Natural killer cell (primary cell): ENCODE measurements around the gene AKAP6. TPM values are rescaled to one million over a fixed set of nuclear protein-coding genes. Genes with fewer than 3 reads are reported as not detected.

Experiments
- ATAC-seq, 3 donors: fragments of 150-1000 bp in 2 of 3; fragments of 200-7000 bp in 1 of 3; cut with Tn5 transposase; 1 replicate in 1 of 3; 2 replicates in 2 of 3; pipeline ENCODE4 v1.10.0; 2021; ENCODE audit warnings: mild to moderate bottlenecking in 2 of 3, moderate library complexity in 2 of 3
- DNase-seq, 2 donors: peaks; one replicate each; pipeline versions ENCODE4 v3.0.0 to v3.0.0-alpha.2; 2013 to 2021; ENCODE audit warnings: mixed read lengths in 1 of 2
- H3K27ac ChIP-seq: one replicate; pipeline ENCODE4 v1.5.1; 2013; ENCODE audit warnings: mild to moderate bottlenecking, low read length
- H3K27me3 ChIP-seq: one replicate; pipeline ENCODE4 v1.6.1; 2013; ENCODE audit warnings: low read length; ENCODE audit not compliant: control insufficient read depth, insufficient read depth
- H3K36me3 ChIP-seq: one replicate; pipeline ENCODE4 v1.6.1; 2013; ENCODE audit warnings: low read length; ENCODE audit not compliant: control insufficient read depth, insufficient read depth
- H3K4me1 ChIP-seq: one replicate; pipeline ENCODE4 v1.6.1; 2013; ENCODE audit warnings: low read length; ENCODE audit not compliant: control insufficient read depth, insufficient read depth
- H3K4me3 ChIP-seq: one replicate; pipeline ENCODE4 v1.5.1; 2013; ENCODE audit warnings: low read length
- H3K9me3 ChIP-seq: one replicate; pipeline ENCODE4 v1.6.1; 2013; ENCODE audit warnings: low read length; ENCODE audit not compliant: control insufficient read depth, insufficient read depth
- H3K27ac Mint-ChIP-seq, 2 donors: one replicate each; pipeline ENCODE4 v1.8.0; 2022; ENCODE audit warnings: mild to moderate bottlenecking in 2 of 2, mixed read lengths in 2 of 2, moderate library complexity in 1 of 2
- H3K27me3 Mint-ChIP-seq, 2 donors: one replicate each; pipeline ENCODE4 v1.8.0; 2022; ENCODE audit warnings: low read depth in 2 of 2, mixed read lengths in 2 of 2
- H3K36me3 Mint-ChIP-seq: one replicate; pipeline ENCODE4 v1.8.0; 2022; ENCODE audit warnings: mixed read lengths
- H3K4me1 Mint-ChIP-seq, 2 donors: one replicate each; pipeline ENCODE4 v1.8.0; 2022; ENCODE audit warnings: mixed read lengths in 2 of 2
- H3K4me3 Mint-ChIP-seq: one replicate; pipeline ENCODE4 v1.8.0; 2022; ENCODE audit warnings: mild to moderate bottlenecking, moderate library complexity, mixed read lengths
- H3K9me3 Mint-ChIP-seq, 2 donors: one replicate each; pipeline ENCODE4 v1.8.0; 2022; ENCODE audit warnings: mixed read lengths in 2 of 2
- CTCF ChIP-seq: fragments of 200-600 bp; IDR thresholded peaks from one replicate; pipeline ENCODE4 v1.8.0; 2022; ENCODE audit warnings: antibody characterized with exemption
- WGBS: methylation state at CpG from one replicate; pipeline ENCODE4 v1.1.7; 2013; ENCODE audit warnings: missing lambda C conversion rate; ENCODE audit not compliant: insufficient coverage; 5-methylcytosine and 5-hydroxymethylcytosine counted together
- intact Hi-C: fragments of 100-400 bp; cut with micrococcal nuclease; formaldehyde crosslinking; loops from one replicate; pipeline ENCODE4 v1.14.2; 2022
- total RNA-seq, 4 donors: library from RNA; stranded (reverse); fragments of 120-200 nt in 1 of 4; gene quantifications; one replicate each; pipeline versions ENCODE4 v1.2.3 to v1.2.4, GENCODE V29; 2013 to 2022

AKAP6 gene
- total RNA-seq, 3 donors from 2014 or later (not counting 1 experiment from before 2014, with no cell fraction given): 0.21 to 1.3 (median 0.80) TPM

- intact Hi-C loops: no loop called here
- Histone ChIP-seq H3K4me1 (no peaks in the 10 kb centered on the region), H3K36me3 (no peaks in the 10 kb centered on the region), H3K27me3 (no peaks in the 10 kb centered on the region), H3K27ac (no peak overlapping the region), H3K9me3 (no peaks in the 10 kb centered on the region), H3K4me3 (no peak overlapping the region)
- Mint-ChIP-seq H3K4me3 (no peak overlapping the region), H3K9me3 (peaks cover 0 to 4% of the 10 kb centered on the region in 2 donors), H3K4me1 (no peaks in the 10 kb centered on the region), H3K27ac (no peak overlapping the region), H3K27me3 (peaks cover 3 to 4% of the 10 kb centered on the region in 2 donors), H3K36me3 (no peaks in the 10 kb centered on the region)
- DNase-seq (no peak), ATAC-seq (no peak)
- TF ChIP-seq CTCF: no peak
- WGBS: 93% methylated on average over 1 of the region's 2 CpGs
These were observed 14.9 kb downstream of the AKAP6 start for GRCh38 chr14:32343926-32344430.

GRCh38 chr14:32345311-32345791, 16.3 kb downstream of the AKAP6 start:
- intact Hi-C loops: no loop called here
- H3K27ac ChIP-seq: no peak overlapping the region
- no peak overlapping the region for H3K4me3 ChIP-seq
- Mint-ChIP-seq H3K27ac (no peak overlapping the region), H3K9me3 (peaks cover 0 to 2% of the 10 kb centered on the region in 2 donors), H3K4me1 (no peaks in the 10 kb centered on the region), H3K27me3 (peaks cover 4 to 6% of the 10 kb centered on the region in 2 donors), H3K4me3 (no peak overlapping the region), H3K36me3 (no peaks in the 10 kb centered on the region)
- H3K36me3 ChIP-seq: no peaks in the 10 kb centered on the region
- TF ChIP-seq CTCF: no peak
- WGBS: 90% methylated on average over 1 of the region's 1 CpG
- H3K4me1 ChIP-seq: no peaks in the 10 kb centered on the region
- DNase-seq (no peak), ATAC-seq (no peak)
- no peaks in the 10 kb centered on the region for H3K27me3 ChIP-seq
- H3K9me3 ChIP-seq: no peaks in the 10 kb centered on the region

- Mint-ChIP-seq H3K27me3 (peaks cover 4 to 11% of the 10 kb centered on the region in 2 donors), H3K9me3 (no peaks in the 10 kb centered on the region), H3K4me3 (no peak overlapping the region), H3K36me3 (no peaks in the 10 kb centered on the region), H3K4me1 (no peaks in the 10 kb centered on the region), H3K27ac (no peak overlapping the region)
- 95% methylated on average over 4 of the region's 4 CpGs for WGBS
- intact Hi-C loops: no loop called here
- Histone ChIP-seq H3K36me3 (no peaks in the 10 kb centered on the region), H3K27me3 (no peaks in the 10 kb centered on the region), H3K4me3 (no peak overlapping the region), H3K27ac (no peak overlapping the region), H3K9me3 (no peaks in the 10 kb centered on the region), H3K4me1 (no peaks in the 10 kb centered on the region)
- no peak for TF ChIP-seq CTCF
- ATAC-seq (no peak), DNase-seq (no peak)
These were observed 20.2 kb downstream of the AKAP6 start for GRCh38 chr14:32349322-32349721.

- Histone ChIP-seq H3K4me3 (no peak overlapping the region), H3K27me3 (no peaks in the 10 kb centered on the region), H3K4me1 (no peaks in the 10 kb centered on the region), H3K36me3 (no peaks in the 10 kb centered on the region), H3K9me3 (no peaks in the 10 kb centered on the region), H3K27ac (no peak overlapping the region)
- no peak for TF ChIP-seq CTCF
- Mint-ChIP-seq H3K9me3 (no peaks in the 10 kb centered on the region), H3K4me3 (no peak overlapping the region), H3K27me3 (peaks cover 4 to 11% of the 10 kb centered on the region in 2 donors), H3K4me1 (no peaks in the 10 kb centered on the region), H3K36me3 (no peaks in the 10 kb centered on the region), H3K27ac (no peak overlapping the region)
- intact Hi-C loops: no loop called here
- DNase-seq: no peak
- ATAC-seq: no peak
- 58% methylated on average over 1 of the region's 1 CpG for WGBS
These were observed 20.9 kb downstream of the AKAP6 start for GRCh38 chr14:32350020-32350419.
